PC-9 (cell line): Measurements from ENCODE around the gene APBA2.

Experiments used
- EZH2 ChIP-seq: fragments of 200-600 bp; sonication (generic); IDR thresholded peaks from 2 replicates; pipeline ENCODE4 v1.8.0; 2017; ENCODE audit warnings: antibody characterized with exemption, low read depth
- TF ChIP-seq, protein P1 (sequence below): fragments of 200-600 bp; sonication (generic); conservative IDR thresholded peaks from 2 replicates; pipeline ENCODE4 v1.6.1; 2017; ENCODE audit warnings: mixed run types, antibody characterized with exemption, mild to moderate bottlenecking, moderate library complexity

DNA sequence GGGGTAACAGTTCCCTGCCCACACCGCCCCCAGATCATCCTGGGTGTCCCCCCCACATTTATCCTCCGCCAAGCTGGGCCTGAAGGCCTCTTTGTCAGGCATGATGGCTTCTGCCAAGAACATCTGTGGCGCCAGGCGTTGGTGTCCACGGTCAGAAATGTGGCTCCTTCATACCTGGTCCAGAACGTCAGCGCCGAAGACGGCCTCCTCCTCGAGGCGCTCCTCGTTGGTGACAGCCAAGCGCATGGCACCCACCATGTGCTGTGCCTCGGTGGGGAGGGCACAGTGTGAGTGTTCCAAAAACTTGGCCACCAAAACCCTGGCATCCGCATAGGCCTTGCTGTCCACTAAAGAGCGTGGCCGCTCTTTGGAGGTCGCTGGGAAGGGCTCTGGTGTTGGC lies 237.4 kb downstream of the APBA2 start:
- TF ChIP-seq, protein P1, sequence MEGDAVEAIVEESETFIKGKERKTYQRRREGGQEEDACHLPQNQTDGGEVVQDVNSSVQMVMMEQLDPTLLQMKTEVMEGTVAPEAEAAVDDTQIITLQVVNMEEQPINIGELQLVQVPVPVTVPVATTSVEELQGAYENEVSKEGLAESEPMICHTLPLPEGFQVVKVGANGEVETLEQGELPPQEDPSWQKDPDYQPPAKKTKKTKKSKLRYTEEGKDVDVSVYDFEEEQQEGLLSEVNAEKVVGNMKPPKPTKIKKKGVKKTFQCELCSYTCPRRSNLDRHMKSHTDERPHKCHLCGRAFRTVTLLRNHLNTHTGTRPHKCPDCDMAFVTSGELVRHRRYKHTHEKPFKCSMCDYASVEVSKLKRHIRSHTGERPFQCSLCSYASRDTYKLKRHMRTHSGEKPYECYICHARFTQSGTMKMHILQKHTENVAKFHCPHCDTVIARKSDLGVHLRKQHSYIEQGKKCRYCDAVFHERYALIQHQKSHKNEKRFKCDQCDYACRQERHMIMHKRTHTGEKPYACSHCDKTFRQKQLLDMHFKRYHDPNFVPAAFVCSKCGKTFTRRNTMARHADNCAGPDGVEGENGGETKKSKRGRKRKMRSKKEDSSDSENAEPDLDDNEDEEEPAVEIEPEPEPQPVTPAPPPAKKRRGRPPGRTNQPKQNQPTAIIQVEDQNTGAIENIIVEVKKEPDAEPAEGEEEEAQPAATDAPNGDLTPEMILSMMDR, result no peak
- TF ChIP-seq EZH2, result no peak
